Psoas muscle (tissue), 8 donors: ENCODE measurements around the gene PLAAT5. TPM values are rescaled to one million over a fixed set of nuclear protein-coding genes. Genes with fewer than 3 reads are reported as not detected.

ENCODE experiments used
- ATAC-seq, 4 donors: fragments of 200-7000 bp; cut with Tn5 transposase; one replicate each; pipeline ENCODE4 v1.9.1; 2020; ENCODE audit warnings: moderate library complexity in 3 of 4, mild to moderate bottlenecking in 2 of 4
- DNase-seq, 2 donors: peaks; one replicate each; pipeline ENCODE4 v3.0.0-alpha.2; 2020
- H3K27ac ChIP-seq: fragments of 200-600 bp; one replicate; pipeline ENCODE4 v1.8.0; 2022
- H3K27me3 ChIP-seq, 3 donors: fragments of 200-600 bp in 1 of 3; one replicate each; pipeline versions ENCODE4 v1.6.1 to v1.8.0; 2013 to 2022; ENCODE audit warnings: low read length in 2 of 3, mild to moderate bottlenecking in 2 of 3, moderate library complexity in 1 of 3; ENCODE audit not compliant: insufficient read depth in 3 of 3
- H3K36me3 ChIP-seq, 2 donors: fragments of 200-600 bp in 1 of 2; one replicate each; pipeline versions ENCODE4 v1.6.1 to v1.8.0; 2013 to 2022; ENCODE audit warnings: low read depth in 1 of 2, mild to moderate bottlenecking in 1 of 2, moderate library complexity in 1 of 2; ENCODE audit not compliant: insufficient read depth in 1 of 2
- H3K4me1 ChIP-seq: fragments of 200-600 bp; one replicate; pipeline ENCODE4 v1.8.0; 2022
- H3K4me3 ChIP-seq: fragments of 200-600 bp; one replicate; pipeline ENCODE4 v1.8.0; 2022; ENCODE audit warnings: mild to moderate bottlenecking
- H3K9me3 ChIP-seq: fragments of 200-600 bp; one replicate; pipeline ENCODE4 v1.8.0; 2022
- WGBS, 3 donors: extraction: QIAGEN DNeasy Blood & Tissue Kit; methylation state at CpG; one replicate each; pipeline versions ENCODE4 v1.1.6 to v1.1.7; 2013; 5-methylcytosine and 5-hydroxymethylcytosine counted together
- intact Hi-C, 2 donors: fragments of 100-400 bp; cut with DNase I; formaldehyde crosslinking; loops; one replicate each; pipeline versions ENCODE4 v1.11.0 to v1.14.2; 2022
- polyA plus RNA-seq, 3 donors: library from polyadenylated mRNA; stranded (reverse); fragments of 200-250 nt; gene quantifications; one replicate each; pipeline ENCODE4 v1.2.3, GENCODE V29; 2013
- total RNA-seq, 4 donors: library from RNA; stranded (reverse); fragmentation: NEBNext Ultra II Directional in 2 of 4; extraction: Animal tissue kit (Norgen Biotek cat#: 25700) in 2 of 4; gene quantifications; one replicate each; pipeline versions ENCODE4 v1.2.1 to v1.2.4, GENCODE V29; 2021 to 2023
- TF ChIP-seq, protein P1 (sequence below): fragments of 200-600 bp; IDR thresholded peaks from one replicate; pipeline ENCODE4 v1.8.0; 2022; ENCODE audit warnings: antibody characterized with exemption
- donor health status: healthy with polysubstance abuse.
- donor health status: DM: no; HTN: no; CAD: no; lungs with moderate emphysema.
- donor health status: Bipolar disorder and iron deficiency.
- donor health status: healthy.
- donor health status: DM: yes; HTN: yes; CAD: no.
- donor health status: DM: no; HTN: no; CAD: no.
- donor health status: DM: no; HTN: no; CAD: no.
- donor health status: DM: yes; HTN: yes; CAD: no.

The PLAAT5 gene
- total and polyA plus RNA-seq, 7 donors: 0.11 to 0.59 (median 0.33) TPM

DNA sequence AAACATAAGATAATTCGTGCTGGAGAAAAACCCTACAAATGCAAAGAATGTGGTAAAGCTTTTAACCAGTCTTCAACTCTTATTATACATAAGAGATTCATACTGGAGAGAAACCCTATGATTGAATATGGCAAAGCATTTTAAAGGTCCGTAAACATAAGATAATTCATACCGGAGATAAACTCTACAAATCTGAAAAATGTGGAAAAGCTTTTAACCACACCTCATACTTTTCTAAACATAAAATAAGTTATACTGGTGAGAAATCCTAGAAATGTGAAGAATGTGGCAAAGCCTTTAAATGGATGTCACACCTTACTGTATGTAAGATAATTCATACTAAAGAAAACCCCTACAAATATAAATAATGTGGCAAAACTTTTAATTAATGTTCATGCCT is 20.7 kb downstream of the PLAAT5 start:
- TF ChIP-seq, protein P1, sequence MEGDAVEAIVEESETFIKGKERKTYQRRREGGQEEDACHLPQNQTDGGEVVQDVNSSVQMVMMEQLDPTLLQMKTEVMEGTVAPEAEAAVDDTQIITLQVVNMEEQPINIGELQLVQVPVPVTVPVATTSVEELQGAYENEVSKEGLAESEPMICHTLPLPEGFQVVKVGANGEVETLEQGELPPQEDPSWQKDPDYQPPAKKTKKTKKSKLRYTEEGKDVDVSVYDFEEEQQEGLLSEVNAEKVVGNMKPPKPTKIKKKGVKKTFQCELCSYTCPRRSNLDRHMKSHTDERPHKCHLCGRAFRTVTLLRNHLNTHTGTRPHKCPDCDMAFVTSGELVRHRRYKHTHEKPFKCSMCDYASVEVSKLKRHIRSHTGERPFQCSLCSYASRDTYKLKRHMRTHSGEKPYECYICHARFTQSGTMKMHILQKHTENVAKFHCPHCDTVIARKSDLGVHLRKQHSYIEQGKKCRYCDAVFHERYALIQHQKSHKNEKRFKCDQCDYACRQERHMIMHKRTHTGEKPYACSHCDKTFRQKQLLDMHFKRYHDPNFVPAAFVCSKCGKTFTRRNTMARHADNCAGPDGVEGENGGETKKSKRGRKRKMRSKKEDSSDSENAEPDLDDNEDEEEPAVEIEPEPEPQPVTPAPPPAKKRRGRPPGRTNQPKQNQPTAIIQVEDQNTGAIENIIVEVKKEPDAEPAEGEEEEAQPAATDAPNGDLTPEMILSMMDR: no peak
- DNase-seq: no peak
- H3K9me3 ChIP-seq: peaks cover 11% of the 10 kb centered on the region
- H3K36me3 ChIP-seq: no peaks in the 10 kb centered on the region
- no peak overlapping the region for H3K27ac ChIP-seq
- no peak for ATAC-seq
- no peaks in the 10 kb centered on the region for H3K27me3 ChIP-seq
- H3K4me1 ChIP-seq: no peaks in the 10 kb centered on the region
- WGBS, 3 donors: 64 to 66% (median 66%) methylated on average over 3 of the region's 3 CpGs
- intact Hi-C loops: no loop called here
- H3K4me3 ChIP-seq: no peak overlapping the region

GRCh38 chr11:63462137-63462536 is 28.8 kb downstream of the PLAAT5 start:
- intact Hi-C loops: no loop called here
- DNase-seq: no peak
- no peaks in the 10 kb centered on the region for H3K36me3 ChIP-seq
- no peak overlapping the region for H3K4me3 ChIP-seq
- no peaks in the 10 kb centered on the region for H3K27me3 ChIP-seq
- no peaks in the 10 kb centered on the region for H3K9me3 ChIP-seq
- no peaks in the 10 kb centered on the region for H3K4me1 ChIP-seq
- ATAC-seq: no peak
- H3K27ac ChIP-seq: no peak overlapping the region
- TF ChIP-seq, protein P1: no peak

DNA sequence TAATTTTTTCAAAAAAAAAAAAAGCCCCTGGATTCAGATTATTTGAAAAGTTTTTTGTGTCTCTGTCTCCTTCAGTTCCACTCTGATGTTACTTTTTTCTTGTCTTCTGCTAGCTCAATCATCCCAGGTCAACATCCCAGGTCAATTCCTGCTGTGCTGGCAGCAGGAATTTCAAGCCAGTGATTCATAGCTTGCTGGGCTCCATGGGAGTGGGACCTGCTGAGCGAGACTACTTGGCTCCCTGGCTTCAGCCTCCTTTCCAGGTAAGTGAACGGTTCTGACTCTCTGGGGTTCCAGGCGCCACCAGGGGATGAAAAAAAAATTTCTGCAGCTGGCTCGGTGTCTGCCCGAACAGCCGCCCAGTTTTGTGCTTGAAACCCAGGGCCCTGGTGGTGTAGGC is 31.4 kb downstream of the PLAAT5 start:
- intact Hi-C loops: no loop called here
- no peak overlapping the region for H3K4me3 ChIP-seq

DNA sequence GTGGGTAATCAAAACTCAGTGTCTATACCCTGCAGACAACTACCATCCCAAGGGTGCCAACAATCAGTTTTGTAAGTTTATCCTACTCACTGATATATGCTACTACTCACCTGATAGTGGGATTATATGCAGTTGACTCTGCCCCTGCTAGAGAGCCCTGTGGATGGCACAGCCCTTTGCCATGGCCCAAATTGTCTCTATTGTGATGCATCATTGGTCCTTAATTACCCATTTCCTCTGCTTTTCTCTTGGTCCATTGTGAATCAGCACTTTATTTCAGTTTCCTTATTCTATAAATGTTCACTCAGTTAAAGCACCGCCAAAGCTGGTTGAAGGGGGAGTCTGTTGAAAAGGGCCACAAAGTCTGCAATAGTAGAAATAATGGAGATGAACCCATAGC is 42.3 kb downstream of the PLAAT5 start:
- no peak overlapping the region for H3K4me3 ChIP-seq
- DNase-seq: no peak
- intact Hi-C loops: no loop called here
- H3K36me3 ChIP-seq: no peaks in the 10 kb centered on the region
- no peaks in the 10 kb centered on the region for H3K4me1 ChIP-seq
- H3K27me3 ChIP-seq: peaks cover 0 to 2% (median 0%) of the 10 kb centered on the region in 3 donors
- H3K27ac ChIP-seq: no peak overlapping the region
- 35 to 41% (median 37%) methylated on average over 1 of the region's 1 CpG for WGBS, 3 donors
- no peaks in the 10 kb centered on the region for H3K9me3 ChIP-seq
- TF ChIP-seq, protein P1: no peak
- no peak for ATAC-seq

More for the DNA sequence above, 31.4 kb downstream of the PLAAT5 start:
- TF ChIP-seq, protein P1: no peak
- Histone ChIP-seq H3K4me1 (no peaks in the 10 kb centered on the region), H3K9me3 (no peaks in the 10 kb centered on the region), H3K27me3 (no peaks in the 10 kb centered on the region), H3K36me3 (no peaks in the 10 kb centered on the region), H3K27ac (no peak overlapping the region)
- DNase-seq: no peak
- ATAC-seq: no peak
- WGBS, 3 donors: 44 to 59% (median 47%) methylated on average over 6 of the region's 6 CpGs

DNA sequence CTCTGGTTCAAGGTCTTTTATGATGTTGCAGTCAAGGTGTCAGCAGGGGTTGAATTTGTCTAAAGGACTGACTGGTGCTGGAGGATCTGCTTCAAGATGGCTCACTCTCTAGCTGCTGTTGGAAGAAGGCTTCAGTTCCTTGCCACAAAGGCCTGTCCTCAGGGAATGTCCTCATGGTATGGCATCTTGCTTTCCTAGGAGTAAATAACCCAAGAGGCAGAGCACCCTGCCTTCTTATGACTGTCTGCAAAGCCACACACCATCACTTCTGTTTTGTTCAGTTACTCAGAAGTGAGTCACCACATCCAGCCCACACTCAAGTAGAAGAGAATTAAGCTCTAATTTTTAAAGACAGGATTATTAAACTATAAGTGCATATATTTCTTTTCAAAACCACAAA is 45.2 kb downstream of the PLAAT5 start:
- peaks cover 0 to 2% (median 2%) of the 10 kb centered on the region in 3 donors for H3K27me3 ChIP-seq
- ATAC-seq (no peak), DNase-seq (no peak)
- no peak overlapping the region for H3K4me3 ChIP-seq
- TF ChIP-seq, protein P1: no peak
- H3K27ac ChIP-seq: no peak overlapping the region
- no peaks in the 10 kb centered on the region for H3K36me3 ChIP-seq
- peaks cover 4% of the 10 kb centered on the region for H3K9me3 ChIP-seq
- intact Hi-C loops: loop anchor here in 1 of 2 donors (1.0 kb wide), 1 partner anchor 45 kb away; no protein-coding TSS in a partner anchor
- H3K4me1 ChIP-seq: no peaks in the 10 kb centered on the region
